Measurements from ENCODE around the gene LCP2.

DNA sequence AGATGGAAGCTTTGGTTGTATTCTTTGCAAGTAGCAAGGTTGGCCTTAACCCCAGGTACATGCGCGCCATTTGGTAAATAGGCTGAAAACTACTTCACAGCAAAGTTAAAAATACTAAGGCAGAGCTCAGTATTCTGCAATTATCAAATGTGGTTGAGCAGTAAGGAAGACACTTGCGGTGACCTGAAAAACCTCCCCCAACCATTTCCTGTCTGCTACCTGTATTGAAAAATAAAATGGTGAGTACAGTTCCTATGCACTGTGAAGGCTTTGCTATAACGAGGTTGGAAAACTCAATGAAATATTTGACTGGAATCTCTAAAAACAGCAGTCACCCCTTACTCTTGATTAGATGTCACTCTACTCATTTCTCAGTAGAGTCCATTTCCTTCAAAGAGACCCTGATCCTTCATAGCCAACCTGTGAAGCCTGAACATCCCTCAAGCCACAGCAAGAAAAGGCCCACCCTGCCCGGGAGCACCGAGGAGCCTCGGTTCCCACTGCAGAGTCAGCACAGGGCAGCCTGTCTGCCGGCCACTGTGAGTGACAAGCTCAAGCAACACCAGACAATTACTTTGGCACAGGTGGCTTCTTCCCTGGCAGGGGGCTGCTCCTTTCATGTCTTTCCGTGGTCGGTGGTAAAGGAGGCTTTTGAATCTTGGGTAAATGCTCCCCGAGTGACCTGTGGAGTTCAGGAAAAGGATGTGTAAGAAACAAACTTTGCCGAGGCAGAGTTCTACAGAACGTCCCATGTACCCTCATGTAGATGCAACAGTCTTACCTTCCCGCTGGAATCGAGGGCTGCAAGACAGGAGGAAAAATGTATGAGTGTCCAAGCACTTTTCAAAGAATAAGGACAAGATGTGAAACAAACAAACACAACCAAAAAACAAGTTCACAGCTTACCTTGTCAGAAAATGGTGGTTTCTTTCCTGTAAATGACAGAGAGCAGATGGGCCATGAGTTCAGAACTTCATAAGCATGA is 35.2 kb downstream of the LCP2 start:
- TF ChIP-seq ZFP3 (CRISPR knock-in tag; IDR thresholded peaks at IDR 0.05) (no peak), RARB (CRISPR knock-in tag; IDR thresholded peaks at IDR 0.05) (no peak), GLIS3 (CRISPR knock-in tag; IDR thresholded peaks at IDR 0.05) (no peak), ARNTL (CRISPR knock-in tag; IDR thresholded peaks at IDR 0.05; ENCODE audit: borderline replicate concordance, low read depth) (no peak), BACH2 (CRISPR knock-in tag; IDR thresholded peaks at IDR 0.05; ENCODE audit: borderline replicate concordance) (no peak), ZNF8 (CRISPR knock-in tag; IDR thresholded peaks at IDR 0.05) (no peak), PPARA (CRISPR knock-in tag; IDR thresholded peaks at IDR 0.05; ENCODE audit: borderline replicate concordance) (no peak)
- TF ChIP-seq, protein P1, sequence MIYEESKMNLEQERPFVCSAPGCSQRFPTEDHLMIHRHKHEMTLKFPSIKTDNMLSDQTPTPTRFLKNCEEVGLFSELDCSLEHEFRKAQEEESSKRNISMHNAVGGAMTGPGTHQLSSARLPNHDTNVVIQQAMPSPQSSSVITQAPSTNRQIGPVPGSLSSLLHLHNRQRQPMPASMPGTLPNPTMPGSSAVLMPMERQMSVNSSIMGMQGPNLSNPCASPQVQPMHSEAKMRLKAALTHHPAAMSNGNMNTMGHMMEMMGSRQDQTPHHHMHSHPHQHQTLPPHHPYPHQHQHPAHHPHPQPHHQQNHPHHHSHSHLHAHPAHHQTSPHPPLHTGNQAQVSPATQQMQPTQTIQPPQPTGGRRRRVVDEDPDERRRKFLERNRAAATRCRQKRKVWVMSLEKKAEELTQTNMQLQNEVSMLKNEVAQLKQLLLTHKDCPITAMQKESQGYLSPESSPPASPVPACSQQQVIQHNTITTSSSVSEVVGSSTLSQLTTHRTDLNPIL (CRISPR knock-in tag; IDR thresholded peaks at IDR 0.05; ENCODE audit: low read depth): no peak
- TF ChIP-seq, protein P2, sequence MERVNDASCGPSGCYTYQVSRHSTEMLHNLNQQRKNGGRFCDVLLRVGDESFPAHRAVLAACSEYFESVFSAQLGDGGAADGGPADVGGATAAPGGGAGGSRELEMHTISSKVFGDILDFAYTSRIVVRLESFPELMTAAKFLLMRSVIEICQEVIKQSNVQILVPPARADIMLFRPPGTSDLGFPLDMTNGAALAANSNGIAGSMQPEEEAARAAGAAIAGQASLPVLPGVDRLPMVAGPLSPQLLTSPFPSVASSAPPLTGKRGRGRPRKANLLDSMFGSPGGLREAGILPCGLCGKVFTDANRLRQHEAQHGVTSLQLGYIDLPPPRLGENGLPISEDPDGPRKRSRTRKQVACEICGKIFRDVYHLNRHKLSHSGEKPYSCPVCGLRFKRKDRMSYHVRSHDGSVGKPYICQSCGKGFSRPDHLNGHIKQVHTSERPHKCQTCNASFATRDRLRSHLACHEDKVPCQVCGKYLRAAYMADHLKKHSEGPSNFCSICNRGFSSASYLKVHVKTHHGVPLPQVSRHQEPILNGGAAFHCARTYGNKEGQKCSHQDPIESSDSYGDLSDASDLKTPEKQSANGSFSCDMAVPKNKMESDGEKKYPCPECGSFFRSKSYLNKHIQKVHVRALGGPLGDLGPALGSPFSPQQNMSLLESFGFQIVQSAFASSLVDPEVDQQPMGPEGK (CRISPR knock-in tag; IDR thresholded peaks at IDR 0.05; ENCODE audit: borderline replicate concordance): no peak

All from SK-N-SH treated with all-trans-retinoic acid at 6 μM for 48 hours (cell line).